HG03439 (cell line): ENCODE data around the gene TRPM3.

Source experiments
- ATAC-seq: cut with Tn5 transposase; IDR thresholded peaks from one replicate; pipeline ENCODE4 v1.9.1; 2021; ENCODE audit warnings: mild to moderate bottlenecking, moderate library complexity; ENCODE audit not compliant: unreplicated experiment

TRPM3 gene

GRCh38 chr9:70830618-70831017 lies 290.8 kb downstream of the TRPM3 start:
- ATAC-seq, result no peak

- no peak for ATAC-seq
These were observed 291.7 kb downstream of the TRPM3 start for GRCh38 chr9:70829591-70830265.

- ATAC-seq, result no peak
These were observed 294.9 kb downstream of the TRPM3 start for GRCh38 chr9:70826562-70826961.

- no peak for ATAC-seq
These were observed 298.1 kb downstream of the TRPM3 start for GRCh38 chr9:70823284-70823683.

- no peak for ATAC-seq
These were observed 304.1 kb downstream of the TRPM3 start for GRCh38 chr9:70817311-70817710.

- ATAC-seq, result no peak
These were observed 304.5 kb downstream of the TRPM3 start for GRCh38 chr9:70816891-70817290.

GRCh38 chr9:70816316-70816715 lies 305.1 kb downstream of the TRPM3 start:
- no peak for ATAC-seq

- no peak for ATAC-seq
These were observed 306.8 kb downstream of the TRPM3 start for GRCh38 chr9:70814597-70814996.

- ATAC-seq, result no peak
These were observed 308.3 kb downstream of the TRPM3 start for GRCh38 chr9:70813141-70813540.

GRCh38 chr9:70811638-70812037 lies 309.8 kb downstream of the TRPM3 start:
- ATAC-seq, result no peak

- ATAC-seq, result no peak
These were observed 314.5 kb downstream of the TRPM3 start for GRCh38 chr9:70806875-70807274.

GRCh38 chr9:70805949-70806348 lies 315.5 kb downstream of the TRPM3 start:
- ATAC-seq, result no peak

GRCh38 chr9:70802758-70803436 lies 318.5 kb downstream of the TRPM3 start:
- ATAC-seq, result no peak

- no peak for ATAC-seq
These were observed 319.2 kb downstream of the TRPM3 start for GRCh38 chr9:70802206-70802605.

GRCh38 chr9:70801181-70801829 lies 320.1 kb downstream of the TRPM3 start:
- no peak for ATAC-seq

GRCh38 chr9:70798018-70798417 lies 323.4 kb downstream of the TRPM3 start:
- ATAC-seq, result no peak

- no peak for ATAC-seq
These were observed 325.6 kb downstream of the TRPM3 start for GRCh38 chr9:70795841-70796240.

GRCh38 chr9:70792796-70793195 lies 328.6 kb downstream of the TRPM3 start:
- no peak for ATAC-seq

GRCh38 chr9:70791936-70792335 lies 329.5 kb downstream of the TRPM3 start:
- ATAC-seq, result no peak

- no peak for ATAC-seq
These were observed 332.3 kb downstream of the TRPM3 start for GRCh38 chr9:70789086-70789485.

- ATAC-seq, result no peak
These were observed 337.0 kb downstream of the TRPM3 start for GRCh38 chr9:70784456-70784855.

- ATAC-seq, result no peak
These were observed 342.9 kb downstream of the TRPM3 start for GRCh38 chr9:70778568-70778967.
